OCI-LY1 (cell line): ENCODE results near the gene RMI2.
A peak's percentile ranks its signal among the peaks of the same experiment; 100 is the strongest.

Source experiments
- H2AFZ ChIP-seq: fragments of 200-600 bp; sonication (generic), shearing (Covaris generic); 2 replicates; pipeline ENCODE4 v1.6.0; 2014; ENCODE audit warnings: antibody characterized with exemption, mild to moderate bottlenecking, low read length
- H3F3A ChIP-seq: fragments of 200-600 bp; sonication (generic), shearing (Covaris generic); 2 replicates; pipeline ENCODE4 v1.6.0; 2014; ENCODE audit warnings: mild to moderate bottlenecking, antibody characterized with exemption, low read length, moderate library complexity; ENCODE audit not compliant: insufficient read depth
- H3K27ac ChIP-seq: fragments of 200-600 bp; sonication (generic); 2 replicates; pipeline ENCODE4 v1.5.1; 2014; ENCODE audit warnings: low read length, mixed run types, mild to moderate bottlenecking, low read depth; ENCODE audit not compliant: poor library complexity, severe bottlenecking
- H3K27me3 ChIP-seq: fragments of 200-600 bp; sonication (generic); 2 replicates; pipeline ENCODE4 v1.6.0; 2014; ENCODE audit warnings: antibody characterized with exemption, mild to moderate bottlenecking, low read length, moderate library complexity; ENCODE audit not compliant: insufficient read depth
- H3K36me3 ChIP-seq: fragments of 200-600 bp; sonication (generic); 2 replicates; pipeline ENCODE4 v1.6.1; 2014; ENCODE audit warnings: mild to moderate bottlenecking, antibody characterized with exemption, low read length, moderate library complexity, mixed read lengths; ENCODE audit not compliant: insufficient read depth
- H3K4me1 ChIP-seq: fragments of 200-600 bp; sonication (generic); 2 replicates; pipeline ENCODE4 v1.5.1; 2014; ENCODE audit warnings: mild to moderate bottlenecking, low read length, moderate library complexity; ENCODE audit not compliant: insufficient read depth, severe bottlenecking
- H3K4me2 ChIP-seq: fragments of 200-600 bp; sonication (generic), shearing (Covaris generic); 2 replicates; pipeline ENCODE4 v1.6.1; 2014; ENCODE audit warnings: low read length
- H3K4me3 ChIP-seq: fragments of 200-600 bp; sonication (generic); 2 replicates; pipeline ENCODE4 v1.5.1; 2014; ENCODE audit warnings: low read length, low read depth, mild to moderate bottlenecking, mixed read lengths; ENCODE audit not compliant: poor library complexity, severe bottlenecking
- H3K79me2 ChIP-seq: fragments of 200-600 bp; shearing (Covaris generic); 2 replicates; pipeline ENCODE4 v1.6.1; 2016; ENCODE audit warnings: mixed run types, low read length, mixed read lengths; ENCODE audit not compliant: insufficient read depth
- H3K9ac ChIP-seq: fragments of 200-600 bp; sonication (generic), shearing (Covaris generic); 2 replicates; pipeline ENCODE4 v1.6.1; 2014; ENCODE audit warnings: mild to moderate bottlenecking, low read length, mixed read lengths
- H3K9me2 ChIP-seq: fragments of 200-600 bp; sonication (generic), shearing (Covaris generic); 2 replicates; pipeline ENCODE4 v1.6.1; 2014; ENCODE audit warnings: low read depth, mild to moderate bottlenecking, low read length, mixed read lengths
- H3K9me3 ChIP-seq: fragments of 200-600 bp; shearing (Covaris generic); 2 replicates; pipeline ENCODE4 v1.6.1; 2014; ENCODE audit warnings: low read length, mixed read lengths
- H4K20me1 ChIP-seq: fragments of 200-600 bp; sonication (generic), shearing (Covaris generic); 2 replicates; pipeline ENCODE4 v1.6.0; 2016; ENCODE audit warnings: mild to moderate bottlenecking, low read length; ENCODE audit not compliant: insufficient read depth
- CTCF ChIP-seq: fragments of 200-600 bp; sonication (generic), shearing (Covaris generic); IDR thresholded peaks from 2 replicates; pipeline ENCODE4 v1.5.1; 2017; ENCODE audit warnings: mild to moderate bottlenecking, antibody characterized with exemption, low read length, moderate library complexity, mixed read lengths
- EZH2 ChIP-seq: fragments of 200-600 bp; sonication (generic), shearing (Covaris generic); IDR thresholded peaks from 2 replicates; pipeline ENCODE4 v1.8.0; 2017; ENCODE audit warnings: borderline replicate concordance, mixed run types, mild to moderate bottlenecking, antibody characterized with exemption, low read length, moderate library complexity, mixed read lengths

Gene RMI2

GRCh38 chr16:11315510-11315909 is 29.7 kb upstream of the RMI2 start:
- Histone ChIP-seq H3K27me3 (no peaks in the 10 kb centered on the region), H2AFZ (no peak overlapping the region), H3K4me1 (peaks cover 47% of the 10 kb centered on the region), H3K9ac (no peak overlapping the region), H3K27ac (no peak overlapping the region), H3F3A (no peaks in the 10 kb centered on the region), H3K36me3 (no peaks in the 10 kb centered on the region), H3K9me2 (no peaks in the 10 kb centered on the region), H3K79me2 (no peaks in the 10 kb centered on the region), H3K9me3 (no peaks in the 10 kb centered on the region), H3K4me2 (no peak overlapping the region), H4K20me1 (no peaks in the 10 kb centered on the region), H3K4me3 (no peak overlapping the region)
- no peak for TF ChIP-seq EZH2
- no peak for TF ChIP-seq CTCF

GRCh38 chr16:11316331-11317015 is 28.8 kb upstream of the RMI2 start:
- peaks cover 38% of the 10 kb centered on the region for H3K4me1 ChIP-seq
- no peak overlapping the region for H3K9ac ChIP-seq
- peak overlapping the region; percentile 29; the same call in 1 of the 2 replicates for H3K4me2 ChIP-seq

GRCh38 chr16:11318817-11319216 is 26.4 kb upstream of the RMI2 start:
- H3K4me1 ChIP-seq, result peaks cover 15% of the 10 kb centered on the region
- H3F3A ChIP-seq, result no peaks in the 10 kb centered on the region
- no peaks in the 10 kb centered on the region for H4K20me1 ChIP-seq
- no peak overlapping the region for H3K4me3 ChIP-seq
- TF ChIP-seq CTCF (no peak), EZH2 (no peak)
- no peak overlapping the region for H3K4me2 ChIP-seq
- no peaks in the 10 kb centered on the region for H3K36me3 ChIP-seq
- H3K27me3 ChIP-seq, result no peaks in the 10 kb centered on the region
- H3K79me2 ChIP-seq, result no peaks in the 10 kb centered on the region
- H3K27ac ChIP-seq, result no peak overlapping the region
- H3K9me3 ChIP-seq, result no peaks in the 10 kb centered on the region
- no peak overlapping the region for H3K9ac ChIP-seq
- no peak overlapping the region for H2AFZ ChIP-seq
- no peaks in the 10 kb centered on the region for H3K9me2 ChIP-seq

More at GRCh38 chr16:11316331-11317015, 28.8 kb upstream of the RMI2 start:
- Histone ChIP-seq H3K9me3 (no peaks in the 10 kb centered on the region), H3K27ac (no peak overlapping the region), H2AFZ (no peak overlapping the region), H3F3A (no peaks in the 10 kb centered on the region), H4K20me1 (no peaks in the 10 kb centered on the region), H3K9me2 (no peaks in the 10 kb centered on the region), H3K27me3 (no peaks in the 10 kb centered on the region), H3K36me3 (no peaks in the 10 kb centered on the region), H3K79me2 (no peaks in the 10 kb centered on the region), H3K4me3 (no peak overlapping the region)
- no peak for TF ChIP-seq EZH2
- TF ChIP-seq CTCF, result no peak
